Fibroblast of the aortic adventitia (primary cell): ENCODE measurements around the gene GET3. TPM values are rescaled to one million over a fixed set of nuclear protein-coding genes. Genes with fewer than 3 reads are reported as not detected.
A peak's percentile ranks its signal among the peaks of the same experiment; 100 is the strongest.
"Not testable (repeated sequence)": the region's sequence is repeated elsewhere in the genome, so short reads cannot be mapped to it uniquely, and the experiment has no call there.

Experiments
- DNase-seq: peaks from one replicate; pipeline ENCODE4 v3.0.0-alpha.2; 2010; ENCODE audit warnings: low read depth
- H3K4me3 ChIP-seq: 2 replicates; pipeline ENCODE4 v1.5.1; 2011; ENCODE audit warnings: low read depth, mild to moderate bottlenecking, control low read depth, low read length, moderate library complexity
- CTCF ChIP-seq: IDR thresholded peaks from 2 replicates; pipeline ENCODE4 v1.5.1; 2011; ENCODE audit warnings: mild to moderate bottlenecking, low read length, control low read depth, inconsistent platforms; ENCODE audit not compliant: insufficient read depth
- total RNA-seq: library from RNA; depleted of rRNA; stranded (reverse); fragments of >200 nt; gene quantifications from 2 replicates; pipeline ENCODE4 v1.2.3, GENCODE V29; 2012; ENCODE audit warnings: low replicate concordance

Gene GET3
- total RNA-seq, 1 donor: 84.5 TPM

DNA sequence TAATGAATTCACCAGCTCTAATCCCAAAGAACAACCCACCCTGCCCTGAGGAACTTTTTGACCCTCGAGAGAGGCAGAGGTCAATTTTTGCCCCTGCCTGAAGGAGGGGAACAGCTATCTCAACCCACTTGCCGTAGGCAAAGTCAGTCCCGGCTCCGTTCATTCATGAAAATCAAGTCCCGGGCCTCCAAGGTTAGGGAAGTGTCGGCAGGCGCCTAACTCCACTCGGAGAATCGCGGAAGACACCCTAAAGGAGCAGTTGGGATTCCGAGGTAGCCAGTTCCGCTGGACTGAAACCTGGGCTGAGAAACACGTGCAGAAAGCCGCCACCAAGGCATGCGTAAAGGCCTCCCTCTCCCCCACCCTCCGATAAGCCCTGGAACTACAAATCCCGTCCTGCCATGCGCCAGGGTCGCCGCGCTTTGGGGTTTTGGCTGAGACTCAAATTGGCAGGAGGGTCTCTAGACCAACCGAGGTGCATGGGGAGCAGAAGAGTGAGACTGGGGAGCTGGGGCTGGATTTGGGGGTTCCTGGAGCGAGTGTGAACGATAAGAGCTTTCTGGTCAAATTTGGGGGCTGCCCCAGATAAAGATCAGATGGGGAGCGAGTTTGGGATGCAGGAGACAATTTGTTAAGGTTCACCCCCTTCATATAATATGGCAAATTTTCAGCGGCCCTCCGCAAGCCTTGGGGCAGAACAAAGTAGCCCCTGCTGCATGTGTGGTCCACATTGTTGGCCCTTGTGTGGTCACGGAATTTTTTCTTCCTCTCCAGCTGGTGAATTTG, 13.5 kb upstream of the GET3 start, which contains the start of gene TNPO2:
TNPO2 (minus strand) TSS at position 292 of the 786 bp plus-strand sequence. CDS start 2,955 bp downstream, outside the sequence.
- TF ChIP-seq CTCF: no peak
- peak within 1 kb of the TSS; percentile 84 for H3K4me3 ChIP-seq
- DNase-seq: peak; percentile 57

GRCh38 chr19:12725612-12726011, 11.7 kb upstream of the GET3 start:
- not testable (repeated sequence) for DNase-seq

DNA sequence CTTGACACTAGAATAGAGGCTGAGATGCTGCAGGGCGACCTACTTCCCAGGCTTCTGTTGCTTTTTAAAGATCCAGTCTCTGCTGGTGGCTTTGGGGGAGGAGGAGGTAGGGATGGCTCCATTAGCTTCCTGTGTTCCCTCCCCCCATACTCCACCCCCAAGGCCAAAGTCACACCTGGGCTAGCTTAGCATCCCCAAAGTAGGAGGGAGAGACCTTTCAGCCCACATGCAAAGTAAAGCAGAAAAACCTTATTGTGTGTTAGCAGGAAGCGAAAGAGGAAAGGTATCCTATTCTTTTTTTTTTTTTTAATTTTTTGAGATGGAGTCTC, 10.3 kb upstream of the GET3 start:
- DNase-seq: no peak
- no peak overlapping the region for H3K4me3 ChIP-seq
- no peak for TF ChIP-seq CTCF

More at GRCh38 chr19:12725612-12726011, 11.7 kb upstream of the GET3 start:
- not testable (repeated sequence) for H3K4me3 ChIP-seq

DNA sequence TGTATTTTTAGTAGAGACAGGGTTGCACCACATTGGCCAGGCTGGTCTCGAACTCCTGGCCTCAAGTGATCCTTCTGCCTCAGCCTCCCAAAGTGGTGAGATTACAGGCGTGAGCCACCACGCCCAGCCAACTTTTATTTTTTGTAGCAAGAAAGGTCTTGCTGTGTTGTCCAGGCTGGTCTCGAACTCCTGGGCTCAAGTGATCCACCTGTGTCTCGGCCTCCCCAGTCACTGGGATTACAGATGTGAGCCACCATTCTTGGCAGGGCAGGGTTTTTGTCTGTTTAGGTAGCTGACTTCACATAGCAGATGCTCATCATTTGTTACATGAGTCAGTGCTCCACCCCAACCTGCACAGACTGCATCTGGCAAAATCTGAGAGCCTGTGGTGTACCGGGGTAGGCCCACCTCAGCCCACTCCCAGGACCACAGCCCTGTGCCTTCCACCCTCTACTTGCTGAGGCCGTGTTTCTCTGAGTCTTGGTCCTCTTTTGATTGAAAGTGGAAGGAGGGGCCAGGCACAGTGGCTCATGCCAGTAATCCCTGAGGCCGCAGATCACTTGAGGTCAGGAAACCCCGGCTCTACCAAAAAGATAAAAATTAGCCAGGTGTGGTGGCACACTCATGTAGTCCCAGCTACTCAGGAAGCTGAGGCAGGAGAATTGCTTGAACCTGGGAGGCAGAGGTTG, 9.4 kb upstream of the GET3 start:
- DNase-seq: no peak
- TF ChIP-seq CTCF: no peak
- no peak overlapping the region for H3K4me3 ChIP-seq

- no peak for TF ChIP-seq CTCF
- no peak for DNase-seq
- no peak overlapping the region for H3K4me3 ChIP-seq
These were observed 7.2 kb upstream of the GET3 start for GRCh38 chr19:12730064-12730463.

DNA sequence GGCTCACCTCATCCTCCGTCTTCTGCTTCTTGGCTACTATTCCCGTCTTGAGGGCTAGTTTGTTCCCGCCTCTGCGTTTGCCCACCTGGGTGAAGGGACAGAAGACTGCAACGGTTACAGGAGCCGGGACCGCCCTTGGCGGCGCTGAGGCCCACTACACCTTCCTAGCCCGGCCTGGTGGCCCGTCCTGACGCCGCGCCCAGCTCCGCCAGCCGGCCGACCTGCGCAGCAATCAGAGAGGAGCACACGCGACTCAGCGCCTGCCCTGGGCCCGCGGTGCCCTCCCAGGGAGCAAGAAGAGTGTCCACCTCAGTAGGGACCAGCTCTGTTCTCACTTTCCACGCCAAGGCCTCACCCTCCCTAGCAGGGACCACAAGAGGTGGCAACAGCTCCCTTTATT, 6.0 kb upstream of the GET3 start:
- H3K4me3 ChIP-seq: no peak overlapping the region
- DNase-seq: no peak
- TF ChIP-seq CTCF: no peak

DNA sequence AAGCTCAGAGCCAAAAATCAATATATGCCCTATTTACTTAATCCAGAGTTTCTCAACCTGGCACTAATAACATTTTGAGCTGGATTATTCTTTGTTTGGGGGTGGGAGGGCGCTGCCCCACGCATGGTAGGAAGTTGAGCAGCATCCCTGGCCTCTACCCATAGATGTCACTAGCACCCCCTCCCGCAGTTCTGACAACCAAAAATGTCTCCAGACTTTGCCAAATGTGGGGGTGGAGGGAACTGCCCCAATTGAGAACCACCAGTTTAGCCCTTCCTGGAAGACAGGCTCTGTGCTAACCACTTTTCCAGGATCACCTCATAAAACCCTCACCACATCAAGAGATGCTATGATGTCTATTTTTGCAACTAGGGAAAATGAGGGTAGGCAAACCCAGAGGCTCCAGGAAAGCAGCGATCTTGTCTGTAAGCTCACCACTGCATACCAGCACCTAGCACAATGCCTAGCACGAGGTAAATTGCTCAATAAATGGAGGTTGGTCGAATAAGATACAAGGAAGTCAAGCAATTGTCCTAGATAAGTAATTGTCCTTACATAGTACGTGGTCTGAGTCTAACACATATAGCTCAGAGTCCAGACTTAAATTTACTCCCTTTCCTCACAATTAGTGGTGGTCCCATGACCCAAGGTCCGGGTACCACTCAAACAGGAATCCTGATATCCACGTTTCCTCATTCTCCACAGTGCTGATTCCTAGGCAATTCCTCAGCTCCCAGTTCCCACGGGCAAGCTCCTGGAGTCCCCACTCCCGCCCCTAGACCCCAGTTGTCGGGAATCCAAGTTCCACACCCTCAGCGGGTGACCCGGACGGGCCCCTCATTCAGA, 3.7 kb upstream of the GET3 start:
- H3K4me3 ChIP-seq: peak overlapping the region; percentile 76
- DNase-seq: peak; percentile 47
- TF ChIP-seq CTCF: peak; percentile 33
